Ramos (cell line): ENCODE data around the gene CORO2A.

Experiments
- in situ Hi-C: fragments of 300-500 bp; cut with MboI; formaldehyde crosslinking; loops from one replicate; pipeline ENCODE4 v1.14.3; 2022; ENCODE audit warnings: low sequenced_read_pairs; ENCODE audit not compliant: unreplicated experiment

CORO2A gene

GRCh38 chr9:98220911-98221310 is 28.5 kb upstream of the CORO2A start:
- in situ Hi-C loops, result no loop called here

DNA sequence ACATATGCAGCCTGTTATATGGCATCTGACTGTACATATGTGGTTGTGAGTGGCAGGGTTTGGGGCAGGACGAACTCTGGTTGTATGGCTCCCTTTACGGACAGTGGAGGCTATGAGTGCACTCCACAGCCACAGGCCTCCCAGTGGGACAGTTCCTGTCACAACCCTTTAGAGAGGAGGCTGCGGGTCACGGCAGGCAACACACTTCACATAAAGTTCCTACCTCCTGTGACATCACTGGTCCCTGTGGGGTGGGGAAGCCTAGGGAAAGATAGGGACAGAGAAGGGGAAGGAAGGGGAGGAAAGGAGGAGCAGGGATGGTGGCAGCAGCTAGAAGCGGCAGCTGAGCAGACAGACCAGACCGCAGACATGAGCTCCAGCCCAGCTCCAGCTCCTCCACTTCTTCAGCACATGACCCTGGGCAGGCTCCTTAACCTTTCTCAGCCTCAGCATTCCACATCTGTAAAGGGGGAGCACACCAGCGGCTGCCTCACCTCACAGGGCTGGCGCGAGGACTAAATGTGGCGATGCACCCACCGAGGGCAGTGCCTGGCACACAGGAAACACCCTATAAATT is 27.4 kb upstream of the CORO2A start:
- in situ Hi-C loops, result no loop called here

DNA sequence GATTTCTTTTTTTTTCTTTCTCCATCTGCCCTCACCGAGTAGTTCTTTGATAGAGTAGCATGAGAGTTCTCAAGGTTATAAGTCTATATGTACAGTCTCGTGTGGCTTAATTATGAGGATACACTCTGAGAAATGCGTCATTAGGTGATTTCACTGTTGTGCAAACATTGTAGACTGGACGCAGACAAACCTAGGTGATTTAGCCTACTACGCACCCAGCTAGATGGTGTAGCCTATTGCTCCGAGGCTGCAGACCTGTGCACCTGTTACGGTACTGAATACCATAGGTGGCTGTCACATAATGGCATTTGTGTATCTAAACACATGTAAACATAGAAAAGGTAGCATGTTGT is 26.9 kb upstream of the CORO2A start:
- in situ Hi-C loops, result no loop called here

DNA sequence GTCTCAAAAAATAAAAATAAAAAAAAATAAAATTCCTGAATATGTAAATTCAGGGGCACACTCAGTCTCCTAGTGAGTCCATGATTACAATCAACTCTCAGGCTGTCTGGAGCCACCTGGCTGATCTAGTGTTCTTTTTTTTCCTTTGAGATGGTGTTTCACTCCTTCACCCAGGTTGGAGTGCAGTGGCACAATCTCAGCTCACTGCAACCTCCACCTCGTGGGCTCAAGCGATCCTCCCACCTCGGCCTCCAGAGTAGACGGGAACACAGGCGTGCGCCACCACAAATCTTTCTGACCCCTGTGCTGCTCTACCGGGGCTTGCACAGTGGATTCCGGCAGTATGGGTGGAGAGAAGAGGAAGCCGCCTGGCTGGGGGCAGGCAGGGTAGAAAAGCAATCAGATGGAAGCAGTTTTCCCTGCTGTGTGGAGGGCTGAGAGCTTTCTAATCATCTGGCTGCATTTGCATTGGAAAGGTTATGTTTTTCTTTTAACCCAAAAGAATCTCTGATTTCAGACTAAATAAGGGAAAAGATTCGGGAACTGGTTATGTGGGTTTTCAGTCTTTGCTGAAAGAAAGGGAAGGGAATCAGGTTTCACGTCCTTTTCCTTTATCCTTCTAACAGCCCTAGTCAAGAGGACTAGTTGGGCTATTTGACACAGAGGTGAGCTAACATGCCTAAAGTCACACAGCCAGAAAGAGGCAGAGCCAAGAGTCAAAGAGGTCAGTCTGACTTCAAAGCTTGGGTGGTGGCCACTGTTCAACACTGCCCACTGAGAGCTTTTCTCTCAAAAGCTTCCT is 26.3 kb upstream of the CORO2A start:
- in situ Hi-C loops, result no loop called here

DNA sequence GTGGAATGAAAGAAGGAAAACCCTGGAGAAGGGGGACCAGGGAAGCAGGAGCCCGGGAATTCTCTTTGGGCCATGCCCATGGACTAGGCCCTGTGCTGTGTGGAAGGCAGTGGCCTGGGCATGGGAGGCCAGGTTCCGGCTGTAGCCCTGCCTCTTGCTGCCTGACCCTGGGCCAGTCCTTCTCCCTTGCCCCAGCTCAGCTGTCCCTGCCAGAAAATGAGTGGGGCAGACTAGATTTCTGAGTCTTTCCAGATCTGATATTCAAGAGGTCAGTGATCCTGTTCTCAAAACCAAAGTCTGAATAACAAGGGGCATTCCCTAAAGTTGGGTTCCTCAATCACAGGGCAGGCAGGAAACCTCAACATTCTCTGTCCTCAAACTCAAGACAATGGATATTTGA is 24.8 kb upstream of the CORO2A start:
- in situ Hi-C loops, result no loop called here

DNA sequence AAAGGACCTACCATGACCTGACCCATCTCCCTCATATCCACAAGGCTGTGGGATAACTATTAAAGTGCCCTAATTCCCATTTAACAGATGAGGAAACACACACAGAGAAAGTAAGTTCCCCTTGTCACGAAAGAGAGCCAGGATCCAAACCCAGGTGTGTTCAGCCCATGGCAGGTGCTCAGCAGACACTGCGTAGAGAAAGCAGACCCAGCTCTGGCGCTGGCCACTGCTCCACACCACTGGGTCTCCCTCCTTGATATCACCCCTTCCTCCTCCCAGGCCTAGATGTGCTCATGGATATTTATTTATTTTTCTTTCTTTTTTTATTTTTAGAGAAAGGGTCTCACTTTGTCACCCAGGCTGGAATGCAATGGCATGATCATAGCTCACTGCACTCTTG is 24.0 kb upstream of the CORO2A start:
- in situ Hi-C loops, result no loop called here

DNA sequence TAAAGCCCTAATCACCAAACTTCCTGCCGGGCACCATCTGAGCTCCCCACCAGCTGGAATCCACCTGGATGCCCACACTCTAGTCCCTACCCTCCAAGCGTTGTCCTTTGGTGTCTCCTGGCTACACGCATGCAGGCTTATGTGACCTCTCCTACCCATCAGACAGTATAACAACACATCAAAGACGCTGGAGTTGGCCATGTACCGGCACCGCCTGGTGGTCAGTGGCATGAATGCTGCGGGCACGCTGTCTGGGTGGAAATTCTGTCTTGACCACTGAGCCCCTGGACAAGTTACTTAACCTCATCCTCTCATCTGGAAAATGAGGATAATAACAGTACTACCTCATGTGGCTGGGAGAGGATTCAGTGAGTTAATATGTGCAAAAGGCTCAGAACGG is 23.4 kb upstream of the CORO2A start:
- in situ Hi-C loops, result no loop called here

DNA sequence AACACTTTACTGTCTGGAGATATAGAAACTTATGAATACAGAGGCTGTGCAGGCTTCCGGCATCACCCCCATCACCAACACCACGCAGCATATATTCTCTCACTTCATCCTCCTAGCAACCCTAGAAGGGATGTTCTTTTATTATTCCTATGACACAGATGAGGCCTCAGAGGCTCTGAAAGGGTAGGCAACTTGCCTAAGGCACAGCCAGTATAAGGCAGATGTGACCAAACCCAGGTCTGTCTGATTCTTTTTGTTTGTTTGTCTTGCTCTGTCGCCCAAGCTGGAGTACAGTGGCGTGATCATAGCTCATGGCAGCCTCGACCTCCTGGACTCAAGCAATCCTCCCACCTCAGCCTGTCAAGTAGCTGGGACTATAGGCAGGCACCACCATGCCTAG is 22.8 kb upstream of the CORO2A start:
- in situ Hi-C loops, result no loop called here

GRCh38 chr9:98214811-98215210 is 22.4 kb upstream of the CORO2A start:
- in situ Hi-C loops, result no loop called here

GRCh38 chr9:98211260-98211659 is 18.8 kb upstream of the CORO2A start:
- in situ Hi-C loops, result no loop called here

DNA sequence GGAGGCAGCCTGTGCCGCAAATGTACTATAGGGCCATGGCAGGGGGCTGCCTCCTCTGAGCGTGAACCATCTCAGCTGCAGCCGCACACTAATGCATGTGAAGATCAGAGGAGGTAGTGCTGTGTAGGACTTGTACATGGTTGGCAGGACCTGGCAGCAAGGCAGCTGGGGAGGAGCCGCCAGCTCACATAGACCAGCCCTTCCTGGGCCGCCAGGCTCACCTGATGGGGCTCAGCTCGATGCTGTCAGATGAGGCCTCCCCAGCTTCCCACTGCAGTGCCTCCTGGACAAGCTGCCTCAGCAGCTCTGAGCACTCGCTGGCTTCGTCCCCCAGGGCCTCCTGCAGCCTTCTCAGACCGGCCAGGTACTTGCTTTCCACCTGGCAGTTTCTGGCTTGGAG is 18.0 kb upstream of the CORO2A start:
- in situ Hi-C loops, result no loop called here

DNA sequence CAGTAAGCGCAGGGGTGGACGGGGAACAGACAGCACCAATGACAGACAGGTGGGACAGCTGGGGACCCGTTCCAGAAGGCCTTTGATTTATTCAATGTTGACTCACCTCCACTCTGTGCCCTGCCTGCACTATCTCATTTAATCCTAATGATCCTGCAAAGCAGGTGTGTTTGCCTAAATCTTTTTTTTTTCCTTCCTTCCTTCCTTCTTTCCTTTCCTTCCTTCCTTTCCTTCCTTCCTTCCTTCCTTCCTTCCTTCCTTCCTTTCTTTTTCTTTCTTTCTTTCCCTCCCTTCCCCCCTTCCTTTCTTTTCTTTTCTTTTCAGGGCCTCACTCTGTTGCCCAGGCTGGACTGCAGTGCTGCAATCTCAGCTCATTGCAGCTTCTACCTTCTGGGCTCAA is 17.1 kb upstream of the CORO2A start:
- in situ Hi-C loops, result no loop called here

DNA sequence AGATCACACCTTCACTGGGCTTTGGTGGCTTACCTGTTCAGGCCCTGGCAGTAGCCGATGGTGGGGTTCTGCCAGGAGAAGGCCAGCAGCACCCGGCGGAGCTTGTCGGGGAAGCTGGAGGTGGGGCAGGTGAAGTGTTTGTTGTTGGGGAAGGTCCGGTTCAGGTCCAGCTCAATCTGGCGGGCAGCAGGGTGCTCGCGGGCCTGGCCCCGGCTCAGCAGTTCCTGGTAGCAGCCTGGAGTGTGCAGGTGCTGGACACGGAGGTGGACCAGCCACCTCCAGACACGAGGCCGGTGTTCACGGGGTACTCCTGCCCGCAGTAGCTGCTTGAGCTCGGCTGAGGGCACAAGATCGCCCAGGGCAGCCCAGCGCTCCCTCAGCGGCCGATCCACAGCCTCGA is 16.2 kb upstream of the CORO2A start:
- in situ Hi-C loops, result no loop called here

GRCh38 chr9:98207606-98208005 is 15.2 kb upstream of the CORO2A start:
- in situ Hi-C loops, result no loop called here

DNA sequence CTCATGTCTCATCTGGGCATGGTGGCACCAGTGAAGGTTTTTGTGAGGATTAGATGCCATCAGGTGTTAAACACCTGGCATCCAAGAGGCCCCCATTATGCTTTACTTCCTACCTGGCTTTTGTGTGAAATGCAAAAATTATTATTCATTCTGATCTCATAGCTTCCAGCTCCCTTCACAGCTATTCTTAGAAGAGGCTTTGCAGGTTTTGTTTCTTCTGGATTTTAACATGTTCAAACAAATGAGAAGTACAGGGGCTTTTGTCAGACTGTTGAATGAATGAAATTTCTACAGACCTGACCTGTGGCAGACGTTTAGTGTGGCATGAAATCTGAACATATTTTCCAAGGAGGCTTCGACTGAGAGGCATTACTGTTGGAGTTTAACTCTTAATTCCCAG is 14.3 kb upstream of the CORO2A start:
- in situ Hi-C loops, result no loop called here

DNA sequence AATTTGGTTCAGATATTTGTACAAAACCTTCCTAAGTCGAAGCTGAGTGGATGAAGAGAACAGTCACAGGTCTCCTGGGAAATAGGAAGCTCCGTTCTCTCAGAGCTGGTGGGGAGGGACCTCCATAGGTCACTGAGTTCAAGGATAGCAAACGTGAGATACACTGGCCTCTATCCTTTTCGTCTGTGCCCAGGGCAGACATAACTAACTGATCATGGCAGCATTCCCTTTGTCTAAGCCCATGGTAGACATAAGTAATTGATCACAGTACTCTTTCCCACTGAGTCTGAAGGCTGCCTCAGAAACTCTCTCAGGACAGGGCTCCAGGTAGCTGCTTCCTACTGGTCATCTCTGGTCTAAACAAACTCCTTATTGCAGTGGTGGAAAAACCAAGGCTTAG is 12.3 kb upstream of the CORO2A start:
- in situ Hi-C loops, result no loop called here

DNA sequence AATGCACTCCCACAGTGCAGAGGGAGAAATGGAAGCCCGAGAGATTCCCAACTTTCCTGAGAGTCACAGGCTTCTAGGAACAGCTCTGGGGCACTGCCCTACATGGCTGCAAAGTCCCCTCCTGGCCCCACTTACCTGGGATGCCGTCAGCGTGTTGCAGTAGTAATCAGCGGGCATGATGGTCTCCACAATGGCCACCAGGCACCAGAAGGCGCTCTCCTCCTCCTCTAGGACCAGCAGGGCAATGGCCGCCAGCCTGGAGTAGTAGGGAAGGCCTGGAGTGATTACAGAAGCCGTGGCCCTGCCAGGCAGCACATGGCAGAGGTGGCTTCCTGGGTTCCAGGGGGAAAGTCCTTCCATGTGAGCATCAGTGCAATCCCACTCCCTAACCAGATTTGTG is 10.7 kb upstream of the CORO2A start:
- in situ Hi-C loops, result no loop called here

GRCh38 chr9:98202252-98202651 is 9.8 kb upstream of the CORO2A start:
- in situ Hi-C loops, result no loop called here

DNA sequence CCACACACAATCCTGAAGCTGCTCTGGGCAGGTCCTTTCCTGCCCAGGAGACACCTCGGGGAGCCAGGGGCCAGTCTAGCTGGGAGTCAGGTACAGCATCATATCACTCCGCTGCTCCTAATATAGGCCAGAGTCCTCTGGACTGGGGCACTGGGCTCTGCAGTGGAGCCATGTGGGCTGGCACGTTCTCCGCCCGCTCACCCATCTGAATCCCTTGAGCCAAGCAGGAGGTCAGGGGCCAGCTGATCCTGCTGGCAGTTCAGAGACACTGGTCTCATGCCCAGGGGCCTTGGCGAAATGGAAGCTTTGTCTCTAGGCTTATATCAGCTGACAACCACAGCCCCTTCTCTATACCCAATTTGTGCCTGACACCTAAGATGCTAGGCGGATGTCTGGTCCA is 9.3 kb upstream of the CORO2A start:
- in situ Hi-C loops, result no loop called here

DNA sequence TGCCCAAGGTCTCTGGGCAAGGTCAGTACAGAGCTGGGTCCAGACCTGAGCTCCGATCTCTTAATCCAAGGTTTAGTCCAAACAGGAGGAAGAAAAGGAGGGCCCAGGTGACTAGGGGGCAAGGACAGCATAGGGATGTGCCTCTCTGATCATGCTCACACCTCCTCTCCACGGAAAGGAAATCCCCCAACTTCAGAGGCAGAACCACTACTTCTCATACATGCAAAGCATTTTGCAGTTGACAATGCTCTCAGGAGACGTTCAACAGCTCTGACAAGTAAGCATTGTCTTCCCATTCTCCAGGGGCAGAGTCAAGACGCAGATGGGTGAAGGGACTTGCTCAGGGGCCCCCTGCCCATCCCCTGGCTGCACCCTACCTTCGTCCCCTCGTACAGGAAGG is 8.7 kb upstream of the CORO2A start:
- in situ Hi-C loops, result no loop called here

- in situ Hi-C loops, result no loop called here
Measured at GRCh38 chr9:98199388-98200033, 7.1 kb upstream of the CORO2A start.

GRCh38 chr9:98195671-98196070 is 3.2 kb upstream of the CORO2A start:
- in situ Hi-C loops, result no loop called here
